OCI-LY1 (cell line): ENCODE results near the gene BAD.
"Not testable (repeated sequence)": the region's sequence is repeated elsewhere in the genome, so short reads cannot be mapped to it uniquely, and the experiment has no call there.

Experiments
- CTCF ChIP-seq: fragments of 200-600 bp; sonication (generic), shearing (Covaris generic); IDR thresholded peaks from 2 replicates; pipeline ENCODE4 v1.5.1; 2017; ENCODE audit warnings: mild to moderate bottlenecking, antibody characterized with exemption, low read length, moderate library complexity, mixed read lengths
- EZH2 ChIP-seq: fragments of 200-600 bp; sonication (generic), shearing (Covaris generic); IDR thresholded peaks from 2 replicates; pipeline ENCODE4 v1.8.0; 2017; ENCODE audit warnings: borderline replicate concordance, mixed run types, mild to moderate bottlenecking, antibody characterized with exemption, low read length, moderate library complexity, mixed read lengths

- not testable (repeated sequence) for TF ChIP-seq CTCF, EZH2
Measured at GRCh38 chr11:64315667-64316526, 31.4 kb upstream of the BAD start.
